GM21526 (cell line): ENCODE measurements around the gene ZNF335.
A peak's percentile ranks its signal among the peaks of the same experiment; 100 is the strongest.
"Not testable (repeated sequence)": the region's sequence is repeated elsewhere in the genome, so short reads cannot be mapped to it uniquely, and the experiment has no call there.

Source experiments
- ATAC-seq: cut with Tn5 transposase; IDR thresholded peaks from one replicate; pipeline ENCODE4 v1.9.1; 2021; ENCODE audit warnings: moderate library complexity; ENCODE audit not compliant: unreplicated experiment, low FRiP score

Gene ZNF335

DNA sequence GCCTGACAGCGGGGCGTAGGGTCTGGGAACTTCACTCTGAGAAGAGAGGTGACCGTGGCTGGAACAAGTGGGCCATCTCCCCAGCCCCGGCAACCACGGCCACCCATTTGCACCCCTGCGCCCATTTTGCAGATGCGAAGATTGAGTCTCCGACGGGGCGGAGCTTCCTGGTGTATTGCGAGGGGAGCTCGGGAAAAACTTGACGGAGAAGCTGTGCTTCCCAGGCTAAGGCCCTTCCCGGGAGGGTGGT, 653 bp downstream of the ZNF335 start:
- ATAC-seq = peak; percentile 18

DNA sequence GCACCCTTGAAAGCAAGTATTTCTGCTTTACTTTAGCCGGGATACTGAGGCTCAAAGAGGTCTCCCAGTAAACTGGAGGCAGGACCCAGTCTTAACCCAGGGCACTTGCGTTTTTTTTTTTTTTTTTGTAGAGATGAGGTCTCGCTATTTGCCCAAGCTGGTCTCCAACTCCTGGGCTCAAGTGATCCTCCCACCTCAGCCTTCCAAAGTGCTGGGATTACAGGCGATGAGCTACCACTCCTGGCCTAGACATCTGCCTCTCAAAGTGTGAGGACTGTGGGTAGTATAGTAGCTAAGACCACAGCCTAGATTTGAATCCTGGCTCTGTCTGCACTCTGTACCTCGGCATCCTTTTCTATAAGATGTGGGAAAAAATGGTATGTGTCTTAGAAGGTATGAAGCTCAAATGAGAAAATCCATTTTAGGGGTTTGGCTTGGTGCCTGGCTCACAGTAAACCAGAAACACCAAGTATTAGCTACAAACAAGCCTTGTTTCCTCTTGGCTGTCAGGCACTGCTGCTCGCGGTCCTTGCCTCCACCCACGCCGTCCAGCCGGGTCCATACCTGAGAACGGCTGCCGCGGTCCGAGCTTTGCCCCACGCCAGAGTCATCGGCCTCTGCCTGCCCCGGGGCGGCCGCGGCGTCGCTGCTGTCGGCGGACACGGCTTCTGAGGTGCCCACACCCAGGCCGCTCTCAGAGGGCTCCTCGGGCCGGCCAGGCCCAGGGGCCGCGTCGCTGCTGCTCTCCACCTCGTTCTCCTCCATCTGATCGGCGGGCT, 1.2 kb downstream of the ZNF335 start:
- peak; percentile 7 for ATAC-seq

DNA sequence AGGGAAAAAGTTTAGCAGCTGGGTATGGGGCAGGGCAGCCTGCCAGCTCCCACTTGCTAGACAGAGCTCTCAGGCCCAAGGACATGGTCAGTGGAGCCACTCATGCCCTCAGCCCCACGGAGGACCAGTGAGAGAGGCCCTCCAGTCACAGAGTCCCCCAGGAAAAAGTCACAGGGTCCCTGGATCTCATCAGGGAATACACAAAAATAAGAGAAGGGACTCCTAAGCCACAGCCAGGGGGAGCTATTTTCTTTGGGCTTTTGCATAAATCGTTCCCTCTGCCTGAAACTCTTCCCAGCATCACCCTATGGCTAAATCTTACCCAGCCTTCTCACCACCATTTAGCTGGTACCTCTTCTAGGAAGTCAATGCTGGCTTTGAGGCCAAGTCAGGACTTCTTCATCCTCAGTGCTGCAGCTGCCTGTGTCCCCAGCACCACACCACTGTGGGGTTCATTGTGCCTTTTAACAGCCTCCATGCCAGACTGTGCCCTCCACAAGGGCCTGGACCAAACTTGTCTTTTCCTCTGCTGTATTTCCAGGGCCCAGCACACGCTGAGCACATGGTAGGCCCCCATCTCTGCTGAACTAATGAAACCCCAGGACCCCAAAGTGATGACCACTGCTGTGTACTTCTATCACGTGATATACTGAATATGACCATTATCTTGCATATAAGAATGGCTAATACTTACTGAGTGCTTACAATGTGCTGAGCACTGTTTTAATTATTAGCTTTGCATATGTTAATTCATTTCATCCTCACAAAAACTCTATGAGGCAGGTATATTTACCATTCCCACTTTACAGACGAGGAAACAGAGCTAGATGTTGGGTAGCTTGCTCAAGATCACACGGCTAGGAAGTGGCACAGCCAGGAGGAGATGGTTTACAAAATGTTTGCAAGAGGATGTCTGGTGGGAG, 2.0 kb downstream of the ZNF335 start:
- ATAC-seq = no peak

DNA sequence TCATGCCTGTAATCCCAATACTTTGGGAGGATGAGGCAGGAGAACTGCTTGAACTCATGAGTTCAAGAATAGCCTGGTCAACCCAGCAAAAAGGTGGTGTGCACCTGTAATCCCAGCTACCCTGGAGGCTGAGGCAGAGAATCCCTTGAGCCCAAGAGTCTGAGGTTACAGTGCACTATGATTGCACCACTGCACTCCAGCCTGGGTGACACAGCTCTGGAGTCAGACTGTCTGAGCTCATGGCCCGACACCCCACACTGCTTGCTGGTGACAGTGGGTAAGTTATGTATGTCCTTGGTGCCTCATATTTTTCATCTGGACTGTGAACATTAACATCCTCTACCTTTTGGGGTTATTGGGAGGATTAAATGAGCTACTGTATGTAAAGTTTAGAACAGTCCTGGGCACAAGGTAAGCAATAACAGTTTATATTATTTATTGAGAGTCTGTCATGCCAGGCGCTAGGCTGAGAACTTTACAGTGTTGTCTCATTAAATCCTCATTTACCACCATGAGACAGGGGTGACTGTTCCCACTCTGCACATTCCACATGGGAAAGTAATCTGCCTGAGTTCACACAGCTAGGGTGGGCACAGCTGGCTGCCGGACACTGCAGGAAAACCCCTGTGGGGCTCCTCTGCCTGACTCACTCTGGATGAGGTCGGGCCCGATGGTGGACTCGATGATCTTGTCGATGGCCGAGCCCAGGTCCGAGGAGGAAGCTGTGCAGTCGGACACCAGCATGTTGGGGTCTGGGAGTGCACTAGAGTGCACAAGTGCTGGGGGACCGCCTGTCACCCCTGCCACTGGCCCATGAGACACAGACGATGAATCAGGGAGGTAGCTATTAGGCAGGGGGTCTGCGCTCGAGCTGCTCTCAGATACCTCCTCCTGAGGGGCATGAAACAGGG, 2.9 kb downstream of the ZNF335 start:
- ATAC-seq = no peak

DNA sequence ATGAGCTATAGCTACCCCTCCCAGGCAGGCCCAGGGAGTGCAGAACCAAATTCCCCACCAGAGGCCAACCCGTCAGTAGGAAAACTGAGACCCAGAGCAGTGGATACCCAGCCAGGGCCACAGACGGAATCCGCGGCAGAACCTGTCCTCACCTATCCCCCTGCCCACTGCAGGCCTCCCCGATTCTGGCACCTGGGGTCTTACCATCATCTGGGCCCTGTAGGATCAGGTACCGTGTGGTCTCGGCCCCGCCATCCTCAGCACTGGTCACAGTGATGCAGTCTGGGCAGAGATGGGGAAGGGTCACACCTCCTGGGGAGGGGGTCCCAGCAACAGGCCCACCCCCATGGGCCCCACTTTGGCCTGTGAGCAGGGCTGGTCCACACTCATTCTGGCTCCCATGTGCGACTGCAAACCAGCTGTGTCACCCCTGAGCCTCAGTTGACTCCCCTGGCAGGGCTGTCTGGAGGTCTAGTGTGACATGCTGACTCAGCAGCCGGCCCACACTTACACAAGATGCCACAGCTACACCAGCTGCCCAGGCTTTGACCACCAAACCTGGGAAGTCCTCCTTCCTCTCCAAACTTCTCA, 3.8 kb downstream of the ZNF335 start:
- no peak for ATAC-seq

DNA sequence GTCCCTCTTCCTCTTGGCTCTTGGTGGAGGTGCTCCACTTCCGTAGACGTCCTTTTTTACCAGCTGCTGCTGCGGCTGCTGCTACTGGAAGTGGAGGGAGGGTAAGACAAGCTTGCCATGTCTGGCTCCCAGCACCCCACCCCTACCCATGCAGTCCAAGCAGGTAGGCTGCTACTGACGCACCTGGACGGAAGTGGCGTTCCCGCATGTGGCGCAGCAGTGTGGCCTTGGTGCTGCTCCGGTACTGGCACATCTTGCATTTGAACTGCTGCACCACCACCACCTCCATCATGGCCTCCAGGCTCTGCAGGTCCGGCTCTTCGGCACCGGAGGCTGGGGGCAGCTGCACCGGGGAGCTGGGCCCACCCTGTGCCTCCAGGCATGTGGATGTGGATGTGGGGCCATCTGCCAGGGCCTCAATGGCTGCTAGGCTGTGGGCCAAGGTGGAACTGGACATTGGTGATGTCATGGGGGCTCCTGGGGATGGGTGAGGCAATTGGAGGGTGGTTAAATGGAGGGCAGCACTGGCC, 4.4 kb downstream of the ZNF335 start:
- no peak for ATAC-seq

DNA sequence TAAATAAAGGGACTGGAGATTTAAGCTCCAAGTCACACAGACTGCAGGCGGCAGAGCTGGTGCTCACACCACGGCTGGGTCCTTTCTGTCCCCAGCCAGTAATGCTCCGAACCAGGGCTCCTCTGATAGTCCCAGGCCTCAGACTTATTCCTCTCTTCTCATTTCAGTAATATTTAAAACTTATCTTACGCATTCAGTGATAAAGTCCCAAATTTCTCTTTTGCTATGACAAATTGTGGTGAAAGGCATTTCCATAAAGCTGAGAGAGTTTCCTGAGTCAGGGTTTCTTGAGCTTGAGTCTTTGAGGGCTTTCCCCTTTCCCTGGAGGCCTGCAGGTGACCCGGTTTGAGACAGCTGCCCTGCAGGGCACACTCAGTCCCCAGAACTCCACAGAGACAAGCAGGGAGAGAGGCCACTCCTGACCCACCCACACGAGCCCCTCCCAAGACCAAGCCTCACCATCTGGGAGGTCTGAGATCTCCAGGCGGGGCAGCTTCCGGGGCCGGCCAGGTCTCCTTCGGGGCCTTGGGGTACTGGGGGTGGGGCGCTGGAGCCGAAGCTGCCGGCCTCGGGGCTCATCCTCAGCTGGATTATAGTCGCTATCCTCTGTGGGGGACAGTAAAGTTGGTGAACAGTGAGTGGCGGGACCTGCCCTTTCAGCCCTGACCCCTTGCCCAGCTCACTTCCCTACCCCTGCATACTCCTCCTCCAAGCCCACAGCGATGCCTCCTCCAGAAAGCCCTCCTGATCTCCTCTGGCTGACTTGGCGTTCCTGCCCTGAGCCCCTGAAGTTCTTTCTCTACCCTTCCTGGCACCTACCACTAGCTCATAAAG, 6.6 kb downstream of the ZNF335 start:
- no peak for ATAC-seq

DNA sequence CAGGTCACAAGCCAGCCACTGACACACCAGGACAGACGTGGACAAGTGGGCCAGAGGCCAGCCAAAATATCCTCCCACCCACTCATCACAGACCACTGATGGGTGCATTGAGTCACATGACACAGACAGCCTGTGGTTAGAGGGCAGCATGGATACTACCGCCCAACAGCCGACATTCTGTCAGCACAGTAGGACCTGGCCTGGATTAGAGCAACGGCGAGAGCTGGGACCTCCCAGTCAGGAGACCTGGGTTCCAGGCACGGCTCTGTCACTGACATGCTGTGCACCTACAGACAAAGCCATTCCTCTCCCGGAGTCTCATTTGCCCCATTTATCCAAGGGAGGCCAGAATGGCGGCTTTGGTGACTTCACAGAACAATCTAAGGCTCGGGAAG, 8.0 kb downstream of the ZNF335 start:
- ATAC-seq = no peak

DNA sequence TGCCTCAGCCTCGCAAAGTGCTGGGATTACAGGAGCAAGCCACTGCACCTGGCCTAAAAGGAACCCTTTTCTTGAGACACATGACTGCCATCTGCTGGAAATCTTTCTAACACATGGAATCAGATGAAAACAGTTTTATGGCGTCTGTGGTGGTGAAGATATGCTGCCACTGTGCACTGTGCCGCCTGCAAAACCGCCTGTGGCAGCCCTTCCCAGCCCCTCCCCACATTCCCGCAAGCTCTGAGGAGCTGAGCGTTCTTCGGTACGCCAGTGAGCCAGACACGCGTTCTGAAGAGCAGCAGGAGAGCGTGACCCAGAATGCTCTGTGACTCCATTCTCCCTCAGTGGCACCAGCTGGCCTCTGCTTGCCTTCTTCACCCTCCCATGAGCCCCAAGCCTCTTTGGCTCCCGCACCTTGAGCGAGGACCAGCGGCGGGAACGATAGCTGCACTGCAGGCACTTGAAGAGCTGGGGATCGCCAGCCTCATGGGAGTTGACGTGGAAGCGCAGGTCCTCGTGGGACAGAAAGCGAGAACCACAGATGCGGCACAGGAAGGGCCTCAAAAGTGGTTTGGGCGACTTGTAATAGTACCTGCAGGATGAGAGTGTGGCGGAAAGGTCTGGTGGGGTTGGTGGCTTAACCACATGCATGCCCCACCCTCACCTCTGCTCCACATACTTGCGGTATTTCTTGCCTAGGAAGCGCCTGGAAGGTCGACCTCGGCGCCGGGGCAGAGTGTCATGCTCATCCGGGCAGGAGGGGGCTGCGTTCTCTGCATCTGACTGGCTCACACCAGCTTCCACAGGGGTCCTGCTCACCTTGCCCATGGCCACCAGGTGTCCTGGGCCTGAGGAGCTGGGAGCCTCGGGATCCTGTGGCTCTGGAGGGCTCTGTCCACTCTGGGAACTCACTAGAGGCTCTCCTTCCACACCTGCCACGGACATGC, 8.7 kb downstream of the ZNF335 start:
- no peak for ATAC-seq

DNA sequence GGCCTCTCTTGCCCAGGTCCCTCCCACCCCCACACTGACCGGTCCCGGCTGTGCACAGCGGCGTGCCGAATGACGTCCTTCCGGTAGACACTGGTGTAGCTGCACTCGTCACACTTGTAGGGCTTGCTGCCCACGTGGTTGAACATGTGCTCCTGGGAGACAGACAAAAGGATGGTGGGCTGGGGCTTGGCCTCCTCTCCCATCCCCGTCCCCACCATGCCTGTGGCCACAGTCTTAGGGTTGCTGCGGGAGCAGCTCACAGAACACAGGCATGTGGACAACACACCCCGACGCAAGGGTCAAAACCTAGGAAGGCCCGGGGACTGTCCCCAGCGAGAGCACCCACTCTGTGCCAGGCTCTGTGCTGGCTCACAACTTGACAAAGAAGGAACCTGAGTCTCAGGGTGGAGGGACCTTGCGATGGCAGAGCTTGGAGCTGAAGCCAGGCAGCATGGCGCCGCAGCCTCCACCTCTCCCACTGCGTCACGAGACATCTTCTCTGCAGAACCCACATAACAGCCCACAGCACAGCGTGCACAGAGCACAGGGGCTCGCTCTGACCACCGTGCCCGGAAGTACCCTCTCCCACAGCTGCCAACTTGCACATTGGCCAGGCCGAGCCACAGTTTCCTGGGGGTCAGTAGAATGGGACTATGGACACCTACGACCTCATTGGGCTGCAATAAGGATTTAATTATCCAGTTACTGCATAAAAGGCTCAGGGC, 9.8 kb downstream of the ZNF335 start:
- no peak for ATAC-seq

DNA sequence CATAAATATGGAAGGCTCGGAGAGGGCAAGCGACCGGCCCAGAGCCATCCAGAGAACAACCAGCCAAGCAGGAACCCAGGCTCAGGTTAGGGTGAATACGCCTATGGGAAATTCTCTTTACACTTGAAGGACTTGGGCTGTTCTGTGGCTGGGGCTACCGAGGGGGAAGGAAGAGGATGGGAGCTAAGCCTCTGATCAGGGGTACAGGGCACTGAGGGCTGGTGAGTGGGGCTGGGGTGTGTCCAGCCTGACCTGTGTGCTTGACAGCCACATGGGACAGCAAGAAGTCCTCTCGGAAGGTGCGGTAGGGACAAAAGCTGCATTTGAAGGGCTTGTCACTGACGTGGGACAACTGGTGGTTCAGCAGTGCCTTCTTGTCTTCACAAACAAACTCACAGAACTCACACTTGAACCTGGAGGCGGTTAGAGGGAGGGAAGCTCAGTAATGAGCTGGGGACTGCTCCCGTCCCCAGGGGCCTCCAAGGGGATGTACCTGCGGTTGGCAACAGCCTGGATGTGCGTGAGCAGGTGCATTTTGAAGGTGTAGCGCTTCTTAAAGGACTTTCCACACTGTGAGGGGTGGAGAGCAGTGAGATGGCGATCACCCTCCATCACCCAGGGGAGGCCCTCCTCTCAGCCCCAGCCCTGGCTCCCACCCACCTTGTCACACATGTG, 11.9 kb downstream of the ZNF335 start:
- no peak for ATAC-seq

DNA sequence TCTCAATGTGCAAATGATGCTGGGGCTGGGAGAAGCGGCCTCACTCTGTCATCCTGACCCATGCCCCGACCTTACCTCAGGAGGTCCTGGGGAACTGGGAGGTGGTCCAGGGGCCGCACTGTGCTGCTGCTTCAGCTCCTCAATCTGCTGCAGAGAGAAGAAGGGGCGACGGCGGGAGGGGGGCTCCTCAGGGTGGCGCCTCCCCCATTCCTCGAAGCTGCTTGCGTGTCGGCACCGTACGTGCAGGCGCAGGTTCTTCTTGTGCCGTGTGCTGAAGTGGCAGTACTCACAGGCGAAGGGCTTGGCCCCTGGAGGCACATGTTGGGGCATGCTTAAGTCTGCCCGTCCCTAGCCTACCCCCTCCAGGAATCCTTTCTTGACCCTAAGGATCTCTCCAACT, 12.9 kb downstream of the ZNF335 start:
- no peak for ATAC-seq

DNA sequence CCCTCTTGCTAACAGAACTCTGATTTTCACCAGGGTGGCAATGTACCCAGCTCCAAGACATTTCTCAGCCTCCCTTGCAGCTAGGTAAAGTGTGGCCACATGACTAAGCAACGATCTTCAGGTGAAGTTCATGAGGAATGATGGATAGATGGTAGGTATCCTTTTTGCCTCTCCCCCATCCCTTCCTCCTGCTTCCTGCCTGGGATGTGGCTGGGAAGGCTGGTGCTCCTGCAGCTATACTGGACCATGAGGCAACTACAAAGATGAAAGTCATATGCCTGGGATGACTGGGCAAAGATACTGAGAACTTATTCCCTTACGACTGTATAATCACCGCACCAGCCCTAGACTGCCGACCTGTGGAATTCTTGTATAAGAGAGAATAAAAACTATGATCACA, 13.4 kb downstream of the ZNF335 start:
- no peak for ATAC-seq

DNA sequence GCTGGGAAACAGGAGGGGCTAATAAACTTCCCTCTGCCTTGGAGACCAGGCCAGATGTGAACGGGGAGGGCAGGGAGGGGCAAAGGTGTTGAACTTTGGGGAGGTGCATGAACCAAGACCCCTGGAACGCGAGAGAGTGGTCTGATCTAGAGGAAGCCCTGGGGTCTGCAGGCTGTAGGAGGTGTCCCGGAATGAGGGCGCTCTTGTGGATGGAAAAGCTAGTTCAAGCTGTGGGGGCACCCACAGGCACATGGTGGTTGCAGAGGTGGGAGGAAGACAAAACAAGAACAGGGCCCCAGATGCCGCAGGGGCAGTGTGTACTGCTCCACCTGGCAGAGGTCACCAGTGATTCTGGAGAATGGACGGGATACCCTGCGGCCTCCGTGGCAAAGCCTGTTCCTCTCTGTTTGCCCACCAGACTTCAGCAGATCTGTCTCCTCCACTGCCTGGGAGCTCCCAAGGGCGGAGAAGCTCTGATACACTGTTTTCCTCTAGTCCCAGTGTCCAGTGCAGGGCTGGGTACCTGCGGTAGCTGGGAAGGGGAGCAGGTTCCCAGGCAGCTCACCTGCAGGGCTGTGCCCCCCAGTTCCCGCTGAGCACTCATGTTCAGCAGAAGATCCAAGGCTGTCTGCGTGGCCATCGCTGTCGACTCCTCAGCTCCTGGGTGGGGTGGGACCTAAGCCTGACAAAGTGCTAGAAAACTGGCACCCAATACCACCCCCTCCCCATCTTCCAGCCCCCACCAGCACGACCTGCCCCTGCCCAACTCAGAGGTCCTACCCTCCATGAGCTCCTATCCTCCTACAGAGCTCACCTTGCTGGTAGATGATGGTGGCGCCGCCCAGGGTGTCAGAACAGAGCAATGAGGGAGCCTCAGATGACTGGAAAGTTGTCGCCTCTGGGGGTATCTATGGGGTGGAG, 14.7 kb downstream of the ZNF335 start:
- ATAC-seq = no peak

DNA sequence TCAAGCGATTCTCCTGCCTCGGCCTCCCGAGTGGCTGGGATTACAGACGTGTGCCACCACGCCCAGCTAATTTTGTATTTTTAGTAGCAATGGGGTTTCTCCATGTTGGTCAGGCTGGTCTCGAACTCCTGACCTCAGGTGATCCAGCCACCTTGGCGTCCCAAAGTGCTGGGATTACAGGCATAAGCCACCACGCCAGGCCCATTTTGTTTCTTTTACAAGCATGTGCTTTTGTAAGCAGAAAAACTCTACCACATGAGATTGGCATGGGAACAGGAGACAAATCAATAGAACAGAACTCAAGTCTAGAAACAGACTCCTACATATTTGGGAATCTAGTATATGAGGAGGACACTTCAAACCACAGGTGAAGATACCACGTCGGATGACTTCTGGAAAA, 15.7 kb downstream of the ZNF335 start:
- not testable (repeated sequence) for ATAC-seq

DNA sequence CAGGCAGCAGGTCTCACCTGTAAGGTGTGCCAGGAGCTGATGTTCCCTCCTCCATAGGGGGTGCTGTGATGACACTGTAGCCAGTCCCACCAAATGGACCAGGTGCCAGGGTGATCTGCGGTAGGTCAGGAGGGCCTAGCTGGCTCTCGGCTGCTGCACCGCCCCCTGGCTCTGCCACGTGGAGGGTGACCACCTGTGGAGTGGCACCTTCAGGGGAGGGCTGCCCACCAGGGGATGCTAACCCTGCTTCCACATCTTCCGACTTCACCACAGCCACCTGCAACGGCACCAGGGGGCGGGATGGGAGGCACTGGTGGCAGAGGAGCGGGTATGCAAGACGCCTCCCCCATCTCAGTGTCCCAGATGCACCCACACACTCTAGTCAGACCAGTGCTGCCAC, 18.3 kb downstream of the ZNF335 start:
- ATAC-seq = no peak
